HL-60/S4 treated with phorbol 12-myristate 13-acetate at 8.2 ng/mL for 4 days and 3 days (cell line): ENCODE measurements around the gene PPP1R12C.
"Not testable (repeated sequence)": the region's sequence is repeated elsewhere in the genome, so short reads cannot be mapped to it uniquely, and the experiment has no call there.

Source experiments
- in situ Hi-C: fragments of 300-500 bp; cut with MboI; formaldehyde crosslinking; loops from 2 replicates; pipeline ENCODE4 v1.15.0; 2022; ENCODE audit warnings: low sequenced_read_pairs

Gene PPP1R12C

DNA sequence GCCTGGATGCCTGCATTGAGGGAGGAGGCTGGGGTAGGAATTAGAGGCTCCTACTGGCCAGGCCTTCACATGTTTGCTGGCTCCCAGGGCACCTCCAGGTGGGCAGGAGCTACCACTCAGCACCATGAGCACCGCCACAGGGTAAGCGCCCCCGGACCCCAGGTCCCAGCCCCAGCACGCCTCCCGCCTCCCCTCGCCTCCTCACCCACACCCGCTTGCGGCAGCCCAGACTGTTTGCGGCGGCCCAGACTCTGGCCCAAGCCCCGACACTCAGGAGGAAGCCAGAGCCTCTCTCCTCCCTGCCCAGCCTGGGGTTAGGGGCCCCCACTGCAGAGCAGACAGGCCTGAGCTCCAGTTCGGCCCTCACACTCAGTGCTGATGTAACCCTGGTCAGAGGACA lies 41.1 kb downstream of the PPP1R12C start:
- in situ Hi-C loops = no loop called here

DNA sequence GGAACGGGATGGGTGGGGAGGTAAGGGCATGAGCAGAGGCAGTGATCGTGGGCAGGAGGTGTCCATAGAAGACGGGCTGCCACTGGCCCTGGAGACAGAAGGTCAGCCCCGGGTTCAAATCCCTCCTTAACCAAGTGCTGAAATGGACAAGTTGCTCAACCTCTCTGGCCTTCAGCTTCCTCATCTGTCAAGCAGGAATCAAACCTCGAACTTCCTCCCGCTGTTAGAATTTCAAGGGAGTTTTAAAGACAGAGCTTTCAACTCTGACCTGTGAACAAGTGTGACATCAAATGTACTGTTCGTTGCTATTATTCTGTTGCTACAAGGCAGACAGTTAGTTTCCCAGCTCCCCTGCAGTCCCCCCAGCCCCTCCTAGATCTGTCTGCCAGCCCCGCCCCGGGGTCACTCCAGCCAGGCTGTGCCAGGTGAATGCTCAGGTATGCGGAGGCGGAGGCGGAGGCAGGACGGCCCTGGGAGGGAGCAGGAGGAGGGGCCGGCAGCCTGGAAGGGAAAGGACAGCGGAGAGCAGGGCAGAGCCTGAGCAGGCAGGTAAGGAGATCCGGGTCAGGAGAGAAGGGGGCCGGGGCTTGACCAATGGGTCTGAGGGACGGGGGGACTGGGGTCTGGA lies 42.0 kb downstream of the PPP1R12C start, which contains the start of gene EPS8L1:
TSS of gene EPS8L1 (plus strand) at position 499 of the 628 bp plus-strand sequence. CDS start 576 bp downstream, outside the sequence.
- in situ Hi-C loops = no loop called here

DNA sequence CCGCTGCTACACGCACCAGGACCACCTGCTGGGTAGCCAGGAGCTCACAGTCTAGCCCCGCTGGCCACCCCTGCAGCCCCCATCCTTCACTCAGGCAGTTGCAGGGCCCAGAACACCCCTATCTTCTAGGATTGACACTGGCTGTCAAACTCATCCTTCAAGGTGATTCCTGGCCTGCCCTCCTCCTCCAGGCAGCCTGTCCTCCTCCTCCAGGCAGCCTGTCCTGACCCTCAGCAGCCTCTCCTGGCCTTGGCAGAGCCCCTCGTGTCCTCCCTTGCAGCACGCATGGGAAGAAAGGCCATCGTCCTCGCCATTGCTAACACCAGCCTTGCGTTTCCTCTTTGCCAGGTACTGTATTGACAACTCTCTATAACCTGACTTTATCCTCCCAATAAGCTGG lies 45.5 kb downstream of the PPP1R12C start:
- in situ Hi-C loops = no loop called here

DNA sequence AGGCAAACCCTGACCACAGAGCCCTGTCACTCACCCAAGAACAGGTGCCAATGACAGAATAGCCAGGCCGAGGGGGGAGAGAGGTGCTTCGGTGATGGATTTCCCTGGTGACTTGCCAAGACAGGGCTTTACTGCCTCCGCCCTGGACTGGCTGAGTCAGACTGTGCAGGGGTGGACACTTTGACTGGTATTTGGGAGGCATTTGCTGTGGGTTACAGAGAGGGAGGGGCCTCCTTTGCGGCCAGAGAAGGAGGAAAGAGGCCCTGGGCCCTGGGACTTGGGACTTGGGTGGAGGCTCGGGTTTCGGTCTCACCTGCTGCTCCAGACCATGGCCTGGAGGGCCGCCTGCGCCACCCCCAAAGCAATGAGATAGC lies 46.3 kb downstream of the PPP1R12C start:
- in situ Hi-C loops = no loop called here

DNA sequence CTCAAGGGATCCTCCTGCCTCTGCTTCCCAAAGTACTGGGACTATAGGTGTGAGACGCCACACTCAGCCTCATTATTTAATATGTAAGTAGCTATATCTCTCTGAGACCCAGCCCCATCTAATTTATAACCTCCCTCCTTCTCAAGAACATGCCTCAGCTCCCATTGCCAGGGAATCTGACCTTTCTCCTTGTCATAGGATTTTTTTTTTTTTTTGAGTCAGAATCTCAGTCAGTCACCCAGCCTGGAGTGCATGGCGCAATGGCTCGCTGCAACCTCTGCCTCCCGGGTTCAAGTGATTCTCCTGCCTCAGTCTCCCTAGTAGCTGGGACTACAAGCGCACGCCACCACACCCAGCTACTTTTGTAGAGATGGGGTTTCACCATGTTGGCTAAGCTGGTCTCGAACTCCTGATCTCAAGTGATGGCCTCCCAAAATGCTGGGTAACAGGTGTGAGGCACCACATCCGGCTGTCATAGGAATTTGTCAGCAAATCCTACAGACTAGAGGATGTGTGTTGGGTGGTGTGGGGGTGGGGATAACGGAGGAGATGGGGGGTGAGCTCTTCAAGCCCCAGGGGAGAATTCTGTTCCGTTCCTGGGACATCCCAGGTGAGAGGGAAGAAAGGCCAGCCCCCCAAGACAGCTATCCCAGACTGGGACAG lies 46.8 kb downstream of the PPP1R12C start:
- in situ Hi-C loops = no loop called here

DNA sequence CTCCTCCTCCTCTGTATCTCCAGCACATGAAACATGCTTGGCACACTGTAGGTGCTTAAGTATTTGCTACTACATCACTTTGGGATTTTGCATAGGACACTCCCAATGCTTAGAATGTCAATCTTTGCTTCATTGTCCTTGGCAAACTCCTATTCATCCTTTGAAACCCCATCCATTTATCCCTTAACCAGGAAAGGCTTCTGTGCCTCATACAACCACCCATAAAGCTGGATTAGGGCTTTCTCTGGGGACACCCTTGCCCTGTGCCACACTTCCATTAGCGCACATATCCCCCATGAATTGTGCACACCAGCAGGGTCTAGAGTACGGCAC lies 47.6 kb downstream of the PPP1R12C start:
- in situ Hi-C loops = no loop called here

DNA sequence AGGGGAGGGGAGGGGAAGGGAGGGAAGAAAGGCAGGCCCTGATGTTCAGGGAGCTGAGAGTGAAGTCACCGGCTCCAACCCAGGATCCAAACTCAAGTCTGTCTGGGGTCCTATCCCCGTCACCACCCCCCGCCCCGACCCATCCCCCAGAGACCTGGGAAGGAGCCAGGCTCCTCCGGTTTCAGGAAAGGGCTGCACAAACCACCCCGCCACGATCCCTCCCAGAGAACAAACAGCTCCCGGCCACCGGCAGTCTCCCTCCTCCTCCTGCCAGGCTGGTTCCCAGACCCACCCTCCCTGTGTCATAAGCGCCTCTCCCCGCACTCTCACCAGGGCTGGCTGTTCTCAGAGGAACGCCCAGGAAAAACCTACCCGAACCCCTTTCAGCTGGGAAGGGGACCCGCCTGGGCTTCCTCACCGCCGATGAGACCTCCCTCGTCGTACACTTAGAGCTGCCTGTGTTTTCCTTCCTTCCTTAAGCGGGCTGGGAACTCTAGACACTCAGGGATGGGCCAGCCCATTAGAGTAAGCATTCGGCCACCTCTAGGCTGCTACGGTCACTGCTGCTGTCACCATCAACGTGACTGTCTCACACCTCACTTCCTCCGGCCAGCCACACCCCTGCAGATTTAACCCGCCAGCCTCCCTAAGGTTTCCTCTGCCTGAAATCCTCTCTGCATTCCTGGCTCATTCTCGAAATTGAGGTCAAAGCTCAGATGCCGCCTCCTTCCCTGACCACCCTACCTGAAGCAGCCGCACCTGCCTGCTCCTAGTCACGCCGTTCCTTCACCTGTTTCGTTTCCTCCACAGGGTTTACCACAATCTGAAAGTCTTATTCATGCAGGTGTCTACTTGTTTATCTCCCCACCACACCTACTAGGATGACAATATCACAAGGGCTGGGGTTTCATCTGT lies 48.2 kb downstream of the PPP1R12C start:
- in situ Hi-C loops = no loop called here

DNA sequence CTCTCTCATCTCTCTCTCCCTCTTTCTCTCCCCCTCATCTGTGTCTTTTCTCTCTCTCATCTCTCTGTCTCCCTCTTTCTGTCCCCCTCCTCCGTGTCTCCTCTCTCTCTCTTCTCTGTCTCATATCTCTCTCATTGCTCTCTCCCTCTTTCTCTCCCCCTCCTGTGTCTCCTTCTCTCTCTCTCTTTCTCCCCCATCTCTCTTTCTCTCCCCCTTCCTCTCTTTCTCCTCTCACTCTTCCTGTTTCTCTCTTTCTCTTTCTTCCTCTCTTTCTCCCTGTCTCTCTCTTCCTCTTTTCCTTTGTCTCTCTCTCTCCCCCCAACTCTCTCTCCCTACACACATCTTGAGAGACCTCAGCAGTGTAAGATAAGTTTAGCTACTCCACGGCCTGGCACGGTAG lies 49.6 kb downstream of the PPP1R12C start:
- in situ Hi-C loops = no loop called here

DNA sequence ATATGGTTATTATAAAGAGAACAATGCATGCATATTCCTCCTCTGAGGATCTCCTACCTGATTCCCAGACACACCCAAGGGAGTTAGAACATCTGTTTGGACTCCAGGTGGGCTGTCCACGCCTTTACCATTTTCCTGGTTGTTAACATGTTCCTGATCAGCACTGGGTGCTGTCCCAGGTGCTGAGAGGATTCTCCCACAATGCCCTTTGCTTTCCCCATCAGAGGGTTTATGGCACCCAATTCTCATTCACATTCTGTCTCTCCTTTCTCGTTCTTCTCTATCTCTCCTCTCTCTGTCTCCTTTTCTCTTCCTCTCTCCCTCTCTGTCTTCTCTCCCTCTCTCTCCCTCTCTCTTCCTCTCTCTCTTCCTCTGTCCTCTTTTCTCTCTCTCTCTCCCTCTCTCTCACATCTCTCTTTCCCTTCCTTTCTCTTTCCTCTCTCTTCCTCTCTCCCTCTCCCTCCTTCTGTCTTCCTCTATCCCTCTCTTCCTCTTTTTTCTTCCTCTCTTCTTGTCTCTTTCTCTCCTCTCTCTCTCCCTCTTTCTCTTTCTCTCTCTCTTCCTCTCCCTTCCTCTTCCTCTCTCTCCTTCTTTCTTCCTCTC lies 51.2 kb downstream of the PPP1R12C start:
- in situ Hi-C loops = no loop called here

DNA sequence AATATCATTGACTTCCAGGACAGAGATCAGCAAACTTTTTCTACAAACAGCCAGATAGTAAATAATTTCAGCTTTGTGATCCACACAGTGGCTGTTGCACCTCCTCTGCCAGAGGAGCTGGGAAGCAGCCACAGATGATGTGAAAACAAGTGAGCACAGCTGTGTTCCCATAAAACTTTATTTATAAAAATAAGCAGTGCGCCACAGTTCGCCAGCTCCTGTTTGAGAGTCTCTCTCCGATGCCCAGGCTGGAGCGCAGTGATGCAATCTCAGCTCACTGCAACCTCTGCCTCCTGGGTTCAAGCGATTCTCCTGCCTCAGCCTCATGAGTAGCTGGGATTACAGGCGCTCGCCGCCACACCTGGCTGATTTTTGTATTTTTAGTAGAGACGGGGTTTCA lies 51.9 kb downstream of the PPP1R12C start:
- in situ Hi-C loops = not testable (repeated sequence)

DNA sequence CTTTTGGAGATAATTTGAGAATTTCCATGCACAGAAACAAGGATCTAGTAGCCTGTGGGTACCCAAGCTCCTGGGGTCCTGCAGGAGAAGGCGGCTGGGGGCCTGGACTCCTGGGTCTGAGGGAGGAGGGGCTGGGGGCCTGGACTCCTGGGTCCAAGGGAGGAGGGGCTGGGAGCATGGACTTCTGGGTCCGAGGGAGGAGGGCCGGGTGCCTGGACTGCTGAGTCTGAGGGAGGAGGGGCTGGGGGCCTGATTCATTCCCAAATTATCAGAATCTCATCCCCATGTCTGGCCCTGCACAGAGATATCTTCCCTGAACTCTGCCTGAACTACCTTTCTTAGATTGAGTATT lies 54.0 kb downstream of the PPP1R12C start:
- in situ Hi-C loops = no loop called here

DNA sequence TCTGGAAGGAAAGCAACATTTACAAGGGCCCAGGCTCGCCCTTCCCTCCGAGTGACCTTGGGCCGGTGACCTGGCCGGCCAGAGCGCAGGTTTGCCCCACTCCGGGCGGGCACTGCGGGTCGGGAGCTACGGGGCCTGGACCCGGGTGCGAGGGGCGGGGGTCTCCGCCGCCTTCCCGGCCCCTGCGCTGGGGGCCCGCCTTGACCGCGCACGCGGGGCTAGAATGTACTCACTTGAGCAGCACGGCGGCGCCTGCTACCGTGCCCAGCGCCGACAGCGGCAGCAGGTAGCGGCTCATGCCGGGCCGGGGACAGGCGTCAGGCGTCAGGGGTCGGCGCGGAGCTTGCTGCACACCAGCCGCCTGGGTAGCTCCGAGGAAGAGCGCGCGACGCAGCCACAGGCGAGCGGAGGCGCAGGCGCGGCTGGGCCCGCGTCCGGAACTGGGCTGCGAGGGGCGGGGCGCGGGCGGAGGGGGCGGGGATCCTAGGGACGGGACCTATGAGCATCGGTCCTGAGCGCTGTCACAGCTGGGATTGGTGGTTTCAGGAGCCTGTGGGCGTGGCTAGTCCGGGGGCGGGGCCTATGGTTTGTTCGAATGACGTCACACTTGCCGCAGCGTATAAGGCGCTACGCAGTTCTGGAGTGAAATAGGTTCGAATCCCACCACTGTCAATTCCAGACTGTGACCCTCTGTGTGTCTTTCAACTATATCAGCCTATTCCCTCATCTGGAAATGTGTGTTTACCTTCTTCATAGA lies 54.5 kb downstream of the PPP1R12C start, which contains the start of gene RDH13:
TSS of gene RDH13 (minus strand) at position 414 of the 757 bp plus-strand sequence. CDS start at position 298, 116 bp downstream.
- in situ Hi-C loops = no loop called here

DNA sequence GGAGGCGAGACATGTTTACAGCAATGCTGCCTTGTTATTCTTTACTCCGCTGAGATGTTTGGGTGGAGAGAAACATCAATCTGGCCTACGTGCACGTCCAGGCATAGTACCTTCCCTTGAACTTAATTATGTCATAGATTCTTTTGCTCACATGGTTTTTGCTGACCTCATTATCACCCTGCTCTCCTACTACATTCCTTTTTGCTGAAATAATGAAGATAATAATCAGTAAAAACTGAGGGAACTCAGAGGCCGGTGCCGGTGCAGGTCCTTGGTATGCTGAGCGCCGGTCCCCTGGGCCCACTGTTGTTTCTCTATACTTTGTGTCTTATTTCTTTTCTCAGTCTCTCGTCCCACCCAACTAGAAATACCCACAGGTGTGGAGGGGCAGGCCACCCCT lies 57.1 kb downstream of the PPP1R12C start:
- in situ Hi-C loops = not testable (repeated sequence)

DNA sequence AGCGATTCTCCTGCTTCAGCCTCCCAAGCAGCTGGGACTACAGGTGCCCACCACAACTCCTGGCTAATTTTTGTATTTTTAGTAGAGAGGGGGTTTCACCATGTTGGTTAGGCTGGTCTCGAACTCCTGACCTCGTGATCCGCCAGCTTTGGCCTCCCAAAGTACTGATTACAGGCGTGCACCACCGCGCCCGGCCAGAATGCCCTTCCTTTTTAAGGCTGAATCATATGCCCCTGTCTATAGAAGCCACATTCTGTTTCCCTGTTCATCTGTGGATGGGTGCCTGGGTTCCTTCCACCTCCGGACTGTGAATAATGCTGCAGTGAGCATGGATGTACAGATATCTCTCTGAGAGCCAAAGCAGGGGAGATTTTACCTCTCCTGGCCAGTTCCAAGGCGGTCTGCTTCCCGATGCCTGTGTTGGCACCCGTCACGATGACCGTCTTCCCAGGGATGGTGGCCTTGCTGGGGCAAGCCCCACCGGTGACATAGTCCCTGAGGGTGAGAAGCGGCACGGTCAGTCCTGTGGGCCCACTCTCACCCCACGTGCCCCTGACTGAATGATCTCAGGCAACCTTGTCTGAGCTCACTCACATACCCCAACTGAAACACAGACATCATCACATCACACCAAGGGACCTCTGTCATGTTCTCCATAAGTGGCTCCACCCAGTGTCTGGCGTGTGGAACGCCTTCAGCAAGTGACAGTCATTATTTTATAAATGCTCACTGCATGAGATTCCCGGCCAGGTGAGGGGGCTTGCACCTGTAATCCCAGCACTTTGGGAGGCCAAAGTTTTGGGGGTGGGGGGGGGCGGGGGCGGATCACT lies 58.4 kb downstream of the PPP1R12C start:
- in situ Hi-C loops = no loop called here

DNA sequence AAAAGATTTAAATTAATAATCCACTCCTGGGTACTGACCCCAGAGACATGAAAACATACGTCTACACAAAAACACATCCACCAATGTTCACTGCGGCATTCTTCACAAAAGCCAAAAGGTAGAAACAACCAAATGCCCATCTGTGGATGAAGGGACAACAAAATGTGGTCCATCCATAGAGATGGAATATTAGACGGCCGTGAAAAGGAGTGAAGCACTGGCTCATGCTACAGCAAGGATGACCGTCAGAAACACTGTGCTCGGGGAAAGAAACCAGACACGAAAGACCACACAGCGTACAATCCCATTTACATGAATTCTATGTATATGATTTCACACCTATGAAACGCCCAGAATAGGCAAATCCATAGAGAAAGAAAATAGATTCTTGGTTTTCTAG lies 60.6 kb downstream of the PPP1R12C start:
- in situ Hi-C loops = no loop called here

DNA sequence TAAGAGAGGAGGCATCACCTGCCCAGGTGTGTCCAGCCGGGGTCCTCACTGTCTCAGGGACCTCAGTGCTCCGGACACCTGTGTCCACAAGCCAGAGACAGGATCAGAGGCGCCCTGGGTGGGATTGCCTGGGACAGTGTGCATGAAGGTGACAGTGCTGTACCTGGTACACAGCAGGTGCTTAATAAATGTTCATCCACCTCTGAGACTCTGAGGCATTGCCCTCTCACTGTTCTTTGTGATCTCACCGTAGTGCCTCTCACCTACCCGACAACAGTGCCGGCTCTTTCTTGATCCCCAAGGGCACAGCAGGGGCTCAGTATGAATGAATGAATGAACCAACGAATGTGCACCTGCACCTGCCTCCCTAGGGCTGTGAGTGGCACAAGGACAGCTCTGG lies 63.7 kb downstream of the PPP1R12C start:
- in situ Hi-C loops = no loop called here

DNA sequence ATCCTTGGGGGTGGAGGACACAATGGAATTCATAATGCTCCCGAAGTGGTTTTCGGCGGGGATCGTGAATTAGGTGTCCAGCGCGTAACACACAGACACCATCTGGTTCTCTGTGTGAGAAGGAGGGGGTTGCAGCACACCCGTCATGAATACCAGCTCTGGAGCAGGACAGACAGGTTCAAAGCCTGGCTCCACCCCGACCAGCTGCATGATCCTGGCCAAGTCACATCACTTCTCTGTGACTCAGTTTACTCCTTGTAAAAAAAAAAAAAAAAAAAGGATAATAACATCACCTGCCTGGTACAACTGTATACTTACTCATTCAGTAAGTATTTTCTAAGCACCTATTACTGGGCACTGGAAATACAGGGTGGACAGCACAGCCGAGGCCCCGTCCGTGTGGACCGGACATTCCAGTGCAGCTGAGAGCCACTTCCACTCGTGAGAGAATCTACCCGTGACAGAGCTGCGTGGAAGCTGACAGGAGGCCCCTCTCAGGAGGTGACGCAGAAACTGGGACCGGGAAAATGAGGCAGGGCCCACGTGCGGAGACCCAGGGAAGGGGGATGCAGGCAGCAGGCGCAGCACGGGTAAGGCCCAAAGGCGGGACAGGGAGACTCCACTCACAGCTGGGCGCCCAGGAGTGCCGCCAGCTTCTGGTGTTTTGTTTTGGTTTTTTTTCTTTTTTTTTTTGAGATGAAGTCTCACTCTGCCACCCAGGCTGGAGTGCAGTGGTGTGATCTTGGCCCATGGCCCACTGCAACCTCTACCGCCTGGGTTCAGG lies 66.5 kb downstream of the PPP1R12C start:
- in situ Hi-C loops = no loop called here

DNA sequence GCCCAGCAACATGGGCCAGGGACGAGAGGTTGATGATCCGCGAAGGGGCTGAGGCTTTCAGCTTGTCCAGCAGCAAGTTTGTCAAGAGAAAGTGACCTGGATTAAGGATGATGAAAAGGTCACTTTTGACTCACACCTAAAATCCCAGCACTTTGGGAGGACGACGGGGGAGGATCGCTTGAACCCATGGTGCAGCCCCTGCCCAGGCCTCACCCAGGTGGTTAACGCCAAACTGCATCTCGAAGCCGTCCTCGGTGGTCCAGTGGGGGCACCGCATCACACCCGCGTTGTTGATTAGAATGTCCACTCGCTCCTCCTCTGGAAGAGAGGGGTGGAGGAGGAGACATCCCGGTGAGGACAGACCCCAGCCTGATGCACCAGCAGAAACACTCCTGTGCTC lies 69.0 kb downstream of the PPP1R12C start:
- in situ Hi-C loops = no loop called here

DNA sequence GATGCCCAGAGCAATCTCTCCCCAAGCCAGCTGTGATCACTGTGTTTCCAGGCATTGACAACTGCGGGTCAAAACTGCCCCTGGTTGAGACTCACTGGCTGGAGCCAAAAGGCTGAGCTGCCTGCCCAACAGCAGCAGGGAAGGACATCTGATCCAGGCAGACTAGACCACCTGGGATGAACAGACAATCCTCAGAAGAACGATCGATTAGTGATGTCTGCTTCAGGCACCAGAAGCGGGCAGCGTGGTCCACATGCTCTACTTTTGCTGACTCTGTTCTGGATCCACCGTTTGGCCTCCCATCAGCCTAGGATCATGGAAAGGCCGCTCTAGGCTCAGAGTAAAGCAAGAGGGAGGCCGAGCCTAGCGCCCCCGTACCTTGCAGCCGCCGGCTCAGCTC lies 69.5 kb downstream of the PPP1R12C start:
- in situ Hi-C loops = no loop called here
